HG02973 (cell line): Measurements from ENCODE around the gene B3GALT5.

ENCODE experiments used
- ATAC-seq: cut with Tn5 transposase; IDR thresholded peaks from one replicate; pipeline ENCODE4 v1.9.1; 2021; ENCODE audit warnings: moderate library complexity; ENCODE audit not compliant: unreplicated experiment

B3GALT5 gene

DNA sequence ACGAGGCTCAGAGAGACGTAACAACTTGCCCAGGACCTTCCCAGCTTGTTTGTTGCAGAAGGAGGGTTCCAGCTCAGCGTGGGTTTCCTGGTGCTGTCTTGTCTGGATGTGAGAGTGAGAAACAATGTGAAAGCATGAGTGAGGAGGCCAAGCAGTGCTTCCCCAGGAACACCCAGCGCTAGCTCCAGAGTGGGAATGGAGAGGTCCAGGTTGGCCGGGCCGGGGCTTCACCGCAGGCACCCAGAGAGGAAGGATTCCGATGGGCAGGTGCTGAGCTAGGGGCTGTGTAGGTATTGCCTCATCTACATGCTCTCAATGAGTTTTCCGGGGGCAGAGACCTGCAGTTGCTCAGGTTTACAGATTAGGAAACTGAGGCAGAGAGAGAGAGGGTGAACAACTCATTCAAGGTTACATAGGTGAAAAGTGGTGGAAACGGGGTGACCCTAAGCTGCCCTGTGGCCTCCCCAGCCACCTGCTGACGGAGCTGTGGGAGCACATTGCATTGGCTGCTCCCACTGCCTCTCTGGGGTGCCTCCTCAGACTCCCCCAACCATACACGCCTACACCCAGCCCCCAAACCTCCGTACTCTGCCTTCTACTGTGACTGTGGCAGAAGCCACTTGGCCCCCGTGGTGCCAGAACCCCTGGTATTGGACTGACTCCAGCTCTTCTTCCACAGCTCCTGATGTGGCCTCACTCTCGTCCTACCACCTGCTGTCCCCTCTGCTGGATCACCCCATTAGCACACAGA is 51.2 kb downstream of the B3GALT5 start:
- no peak for ATAC-seq

DNA sequence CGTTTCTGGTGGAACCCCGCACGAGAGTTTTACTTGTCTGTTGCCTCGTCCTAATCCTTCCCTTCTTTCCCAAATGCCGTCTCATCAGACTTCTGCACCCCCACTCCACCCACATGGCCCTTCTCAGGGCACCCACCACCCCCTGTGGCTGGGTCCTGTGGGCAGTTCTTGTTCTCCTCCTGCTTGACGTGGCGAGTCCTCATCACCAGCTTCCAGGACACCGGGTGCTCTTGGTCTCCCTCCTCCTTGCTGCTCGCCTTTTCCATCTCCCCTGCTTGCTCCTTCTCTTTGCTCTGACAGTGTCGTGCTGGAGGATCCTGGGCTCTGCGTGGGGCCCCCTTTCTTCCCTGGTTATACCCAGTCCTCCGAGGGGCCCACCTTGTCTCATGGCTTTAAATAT is 51.8 kb downstream of the B3GALT5 start:
- no peak for ATAC-seq

GRCh38 chr21:39666026-39666425 is 53.3 kb downstream of the B3GALT5 start:
- ATAC-seq, result no peak

DNA sequence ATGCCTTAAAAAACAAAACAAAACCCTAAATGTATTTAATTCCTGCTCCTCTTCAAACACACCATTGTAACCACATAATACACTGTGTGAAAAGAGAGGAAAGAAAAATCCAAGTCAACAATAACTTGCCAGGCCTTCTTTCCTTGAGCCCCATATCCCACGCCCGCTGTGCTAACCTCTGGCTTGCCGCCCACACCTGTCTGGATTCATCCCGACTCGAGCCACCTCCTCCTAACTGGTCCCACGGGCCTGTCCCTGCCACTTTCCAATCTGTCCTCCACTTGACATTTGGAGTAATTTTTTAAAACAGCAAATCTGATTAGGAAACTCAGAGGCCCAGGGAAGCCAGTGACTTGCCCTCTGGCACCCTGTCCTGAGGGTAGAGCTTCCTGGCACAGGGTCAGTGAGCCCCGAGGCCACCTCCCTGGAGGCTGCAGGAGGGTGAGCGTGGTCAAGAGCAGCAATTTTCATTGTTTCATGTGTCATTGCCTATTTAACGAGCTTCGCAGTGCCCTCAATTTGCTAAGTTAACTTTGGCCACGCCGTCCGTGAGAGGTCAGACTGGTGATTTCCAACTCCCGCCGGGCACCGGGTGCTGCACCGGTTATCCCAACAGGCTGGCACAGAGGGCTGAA is 54.1 kb downstream of the B3GALT5 start:
- ATAC-seq, result no peak

DNA sequence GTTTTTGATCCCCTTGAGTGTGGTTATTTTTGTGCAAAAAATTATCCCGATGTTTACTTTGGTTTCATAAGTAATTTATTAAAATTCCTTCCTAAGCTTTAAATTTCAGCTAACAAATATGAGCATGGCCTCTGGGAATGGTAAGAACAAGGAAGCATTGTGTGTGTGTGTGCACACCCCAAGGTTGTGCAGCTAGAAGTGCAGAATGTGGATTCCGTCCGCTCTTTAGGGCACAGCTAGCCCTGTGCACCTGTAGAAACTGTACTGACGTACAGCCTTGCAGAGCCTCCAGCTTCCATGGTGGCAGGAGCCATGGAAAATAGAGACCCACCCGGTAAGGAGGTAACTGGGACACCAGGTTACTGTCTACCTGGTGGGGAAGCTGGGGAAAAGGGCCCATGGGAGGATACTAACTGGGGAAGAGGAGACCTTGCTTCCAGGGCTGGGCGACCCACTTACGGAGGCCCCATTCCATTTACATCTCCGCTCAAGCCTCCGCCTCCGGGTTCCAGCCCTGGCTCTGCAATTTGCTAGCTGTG is 54.7 kb downstream of the B3GALT5 start:
- ATAC-seq, result no peak

- ATAC-seq, result no peak
Observed at GRCh38 chr21:39668369-39668768, 55.6 kb downstream of the B3GALT5 start.

DNA sequence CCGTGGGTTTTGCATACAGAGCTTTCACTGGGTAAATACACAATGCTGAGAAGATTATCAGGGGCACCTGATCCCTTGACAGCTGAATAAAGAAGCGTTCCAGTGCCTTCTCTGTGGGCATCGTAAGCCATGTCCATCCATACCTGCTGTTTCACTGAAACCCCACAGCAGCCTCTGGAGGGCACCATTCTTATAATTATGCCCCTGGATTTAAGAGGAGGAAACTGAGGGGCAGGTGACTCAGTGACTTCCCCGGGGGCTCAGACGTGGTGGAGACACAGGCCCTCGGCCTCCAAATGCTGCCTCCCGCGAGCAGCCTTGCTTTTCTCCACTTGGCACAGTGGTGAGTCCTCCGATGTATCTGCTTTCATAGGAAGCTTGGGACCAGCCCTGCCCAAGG is 56.7 kb downstream of the B3GALT5 start:
- ATAC-seq, result no peak

GRCh38 chr21:39669976-39670661 is 57.4 kb downstream of the B3GALT5 start:
- no peak for ATAC-seq

GRCh38 chr21:39670701-39671100 is 58.0 kb downstream of the B3GALT5 start:
- ATAC-seq, result no peak

GRCh38 chr21:39671986-39672385 is 59.2 kb downstream of the B3GALT5 start:
- no peak for ATAC-seq

DNA sequence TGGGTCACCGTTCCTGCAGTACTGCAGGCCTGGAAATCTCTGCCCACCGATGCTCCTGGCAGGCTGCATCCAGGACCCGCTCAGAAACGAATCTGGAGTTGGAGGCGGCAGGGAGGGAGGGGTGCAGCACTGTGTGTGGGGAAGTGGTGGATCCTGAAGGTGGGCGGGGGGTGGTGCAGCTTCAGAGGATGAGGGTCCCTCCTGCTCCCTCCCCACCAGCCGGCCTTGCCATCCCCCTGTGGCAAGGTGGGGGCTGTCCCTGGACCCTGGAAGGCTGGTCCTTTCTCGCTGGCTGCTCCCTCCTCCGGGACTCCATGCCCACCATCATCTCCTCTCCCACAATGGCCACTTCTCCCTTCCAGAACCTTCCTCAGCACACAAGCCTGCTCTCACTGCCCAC is 60.4 kb downstream of the B3GALT5 start:
- no peak for ATAC-seq

DNA sequence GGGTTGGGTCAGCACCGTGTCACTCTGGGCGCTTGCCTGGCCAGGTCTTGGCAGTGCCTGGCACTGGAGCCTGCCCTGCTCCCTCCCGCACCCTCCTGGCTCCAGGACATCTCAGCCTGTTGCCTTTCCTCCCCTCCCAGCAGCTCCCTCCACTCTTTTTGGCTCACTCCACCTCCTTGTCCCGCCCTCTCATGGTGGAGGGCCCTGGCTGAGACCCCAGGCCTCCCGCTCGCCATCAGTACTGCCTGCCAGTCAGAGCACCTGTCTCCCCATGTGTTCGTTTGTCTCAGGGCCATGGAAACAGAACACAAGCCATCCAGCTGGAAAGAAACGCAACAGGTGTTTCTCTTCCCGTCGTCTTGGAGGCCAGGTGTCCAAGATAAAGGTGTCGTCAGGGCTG is 61.0 kb downstream of the B3GALT5 start:
- ATAC-seq, result no peak

DNA sequence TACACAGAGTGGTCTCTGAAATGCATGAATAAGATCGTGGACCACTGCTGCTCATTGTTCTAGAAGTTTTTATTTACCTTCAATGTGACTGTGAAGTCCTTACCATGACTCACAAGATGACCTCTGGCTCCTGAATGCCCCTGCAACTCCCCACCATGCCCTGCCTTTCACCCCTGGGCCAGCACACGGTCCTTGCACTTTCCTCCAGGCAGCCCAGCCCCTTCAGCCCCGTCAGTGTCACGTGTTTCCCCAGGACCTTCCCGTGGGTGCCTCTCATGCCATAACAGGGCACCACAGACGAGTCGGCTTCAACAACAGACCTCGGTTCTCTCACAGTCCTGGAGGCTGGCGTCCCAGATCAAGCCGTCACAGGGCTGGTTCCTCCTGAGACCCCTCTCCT is 62.1 kb downstream of the B3GALT5 start:
- no peak for ATAC-seq

GRCh38 chr21:39675590-39675989 is 62.9 kb downstream of the B3GALT5 start:
- ATAC-seq, result no peak

GRCh38 chr21:39675993-39676661 is 63.4 kb downstream of the B3GALT5 start:
- no peak for ATAC-seq

DNA sequence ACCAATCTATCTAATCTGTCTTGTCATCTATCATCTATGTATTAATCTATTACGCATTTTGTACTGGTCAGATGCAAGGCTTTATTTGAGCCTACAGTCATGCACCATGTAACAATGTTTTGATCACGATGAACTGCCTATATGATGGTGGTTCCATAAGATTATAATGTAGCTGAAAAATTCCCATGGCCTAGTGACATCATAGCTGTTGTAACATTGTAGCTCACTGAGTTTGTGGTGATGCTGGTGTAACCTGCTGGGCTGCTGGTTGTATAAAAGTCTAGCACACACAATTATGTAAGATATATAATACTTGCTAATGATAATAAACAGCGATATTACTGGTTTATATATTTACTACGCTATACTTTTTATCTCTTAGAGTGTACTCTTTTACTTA is 67.5 kb downstream of the B3GALT5 start:
- no peak for ATAC-seq

GRCh38 chr21:39681257-39681656 is 68.5 kb downstream of the B3GALT5 start:
- no peak for ATAC-seq

DNA sequence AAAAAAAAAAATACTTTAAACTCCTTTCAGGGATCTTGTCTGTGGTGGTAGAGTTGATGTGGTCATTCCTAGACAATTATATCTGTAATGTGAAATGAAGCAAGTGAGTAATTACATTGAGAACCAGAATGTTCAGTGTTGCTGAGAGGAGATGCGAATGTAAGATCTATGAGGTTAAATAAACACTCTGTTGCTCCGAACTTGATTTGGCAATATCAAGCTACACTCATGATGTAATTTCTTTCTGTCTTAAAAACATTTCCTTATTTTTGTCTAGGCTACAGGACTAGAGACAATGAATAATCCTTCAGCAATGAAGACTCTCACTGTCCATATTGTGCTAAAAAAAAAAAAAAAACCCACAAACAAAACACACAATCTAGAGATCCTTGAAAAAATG is 69.1 kb downstream of the B3GALT5 start:
- ATAC-seq, result no peak

- ATAC-seq, result no peak
Observed at GRCh38 chr21:39685236-39685635, 72.5 kb downstream of the B3GALT5 start.

DNA sequence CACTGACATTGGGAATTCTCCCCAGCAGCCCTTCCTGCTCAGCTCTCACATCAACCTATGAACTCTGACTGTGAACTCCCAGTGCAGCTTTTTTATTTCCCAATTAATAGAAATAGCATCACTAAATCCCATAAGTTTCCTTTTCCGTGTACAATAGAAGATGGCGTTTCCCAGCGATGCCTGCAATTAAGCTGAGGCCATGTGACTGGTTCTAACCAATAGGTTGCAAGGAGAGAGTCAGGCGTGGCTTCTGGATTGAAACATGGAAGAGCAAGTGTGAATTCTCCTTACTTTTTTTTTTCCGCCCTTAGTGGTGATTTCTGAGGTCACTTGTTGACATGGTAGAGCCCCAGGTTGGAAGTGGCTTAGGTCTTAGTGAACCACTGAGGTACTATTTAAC is 73.3 kb downstream of the B3GALT5 start:
- ATAC-seq, result no peak
